GM13976 (cell line): Measurements from ENCODE around the gene ZSWIM6.

Source experiments
- DNase-seq: peaks from one replicate; pipeline ENCODE4 v3.0.0; 2012; ENCODE audit warnings: low spot score
- in situ Hi-C: fragments of 300-500 bp; cut with MboI; formaldehyde crosslinking; loops from one replicate; pipeline ENCODE4 v1.12.0; 2022; ENCODE audit warnings: low sequenced_read_pairs, mixed read lengths, inconsistent platforms; ENCODE audit not compliant: unreplicated experiment
- TF ChIP-seq, protein P1 (sequence below): IDR thresholded peaks from 2 replicates; pipeline ENCODE4 v1.5.1; 2012; ENCODE audit warnings: borderline replicate concordance, mild to moderate bottlenecking; ENCODE audit not compliant: insufficient read depth; ENCODE audit errors: extremely low read depth, missing control alignments, control extremely low read depth

Gene ZSWIM6

DNA sequence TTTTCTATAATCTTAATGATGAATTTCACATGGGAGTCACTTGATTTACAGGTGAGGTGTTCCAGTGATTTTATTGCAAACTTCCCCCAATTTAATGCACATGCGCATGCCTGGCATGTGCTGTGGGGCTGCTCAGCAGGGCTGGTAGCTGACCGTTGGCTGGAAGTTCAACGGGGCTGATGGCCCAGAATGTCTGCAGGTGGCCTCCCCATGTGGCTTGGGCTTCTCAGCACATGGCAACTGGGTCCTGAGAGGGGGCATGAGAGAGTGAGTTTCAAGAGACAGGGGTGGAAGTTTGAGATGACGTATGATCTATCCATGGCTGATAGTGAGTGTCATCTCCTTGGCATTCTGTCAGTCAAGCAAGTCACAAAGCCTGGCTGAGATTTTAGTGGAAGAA, 259.8 kb downstream of the ZSWIM6 start:
- TF ChIP-seq, protein P1, sequence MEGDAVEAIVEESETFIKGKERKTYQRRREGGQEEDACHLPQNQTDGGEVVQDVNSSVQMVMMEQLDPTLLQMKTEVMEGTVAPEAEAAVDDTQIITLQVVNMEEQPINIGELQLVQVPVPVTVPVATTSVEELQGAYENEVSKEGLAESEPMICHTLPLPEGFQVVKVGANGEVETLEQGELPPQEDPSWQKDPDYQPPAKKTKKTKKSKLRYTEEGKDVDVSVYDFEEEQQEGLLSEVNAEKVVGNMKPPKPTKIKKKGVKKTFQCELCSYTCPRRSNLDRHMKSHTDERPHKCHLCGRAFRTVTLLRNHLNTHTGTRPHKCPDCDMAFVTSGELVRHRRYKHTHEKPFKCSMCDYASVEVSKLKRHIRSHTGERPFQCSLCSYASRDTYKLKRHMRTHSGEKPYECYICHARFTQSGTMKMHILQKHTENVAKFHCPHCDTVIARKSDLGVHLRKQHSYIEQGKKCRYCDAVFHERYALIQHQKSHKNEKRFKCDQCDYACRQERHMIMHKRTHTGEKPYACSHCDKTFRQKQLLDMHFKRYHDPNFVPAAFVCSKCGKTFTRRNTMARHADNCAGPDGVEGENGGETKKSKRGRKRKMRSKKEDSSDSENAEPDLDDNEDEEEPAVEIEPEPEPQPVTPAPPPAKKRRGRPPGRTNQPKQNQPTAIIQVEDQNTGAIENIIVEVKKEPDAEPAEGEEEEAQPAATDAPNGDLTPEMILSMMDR, result no peak
- in situ Hi-C loops, result no loop called here

GRCh38 chr5:61595426-61595825, 263.4 kb downstream of the ZSWIM6 start:
- TF ChIP-seq, protein P1, result no peak
- DNase-seq, result no peak
- in situ Hi-C loops, result no loop called here

More for the DNA sequence above, 259.8 kb downstream of the ZSWIM6 start:
- no peak for DNase-seq
